OCI-LY1 (cell line): ENCODE data around the gene ARHGEF40.

Experiments used
- H2AFZ ChIP-seq: fragments of 200-600 bp; sonication (generic), shearing (Covaris generic); 2 replicates; pipeline ENCODE4 v1.6.0; 2014; ENCODE audit warnings: antibody characterized with exemption, mild to moderate bottlenecking, low read length
- H3F3A ChIP-seq: fragments of 200-600 bp; sonication (generic), shearing (Covaris generic); 2 replicates; pipeline ENCODE4 v1.6.0; 2014; ENCODE audit warnings: mild to moderate bottlenecking, antibody characterized with exemption, low read length, moderate library complexity; ENCODE audit not compliant: insufficient read depth
- H3K27ac ChIP-seq: fragments of 200-600 bp; sonication (generic); 2 replicates; pipeline ENCODE4 v1.5.1; 2014; ENCODE audit warnings: low read length, mixed run types, mild to moderate bottlenecking, low read depth; ENCODE audit not compliant: poor library complexity, severe bottlenecking
- H3K27me3 ChIP-seq: fragments of 200-600 bp; sonication (generic); 2 replicates; pipeline ENCODE4 v1.6.0; 2014; ENCODE audit warnings: antibody characterized with exemption, mild to moderate bottlenecking, low read length, moderate library complexity; ENCODE audit not compliant: insufficient read depth
- H3K36me3 ChIP-seq: fragments of 200-600 bp; sonication (generic); 2 replicates; pipeline ENCODE4 v1.6.1; 2014; ENCODE audit warnings: mild to moderate bottlenecking, antibody characterized with exemption, low read length, moderate library complexity, mixed read lengths; ENCODE audit not compliant: insufficient read depth
- H3K4me1 ChIP-seq: fragments of 200-600 bp; sonication (generic); 2 replicates; pipeline ENCODE4 v1.5.1; 2014; ENCODE audit warnings: mild to moderate bottlenecking, low read length, moderate library complexity; ENCODE audit not compliant: insufficient read depth, severe bottlenecking
- H3K4me2 ChIP-seq: fragments of 200-600 bp; sonication (generic), shearing (Covaris generic); 2 replicates; pipeline ENCODE4 v1.6.1; 2014; ENCODE audit warnings: low read length
- H3K4me3 ChIP-seq: fragments of 200-600 bp; sonication (generic); 2 replicates; pipeline ENCODE4 v1.5.1; 2014; ENCODE audit warnings: low read length, low read depth, mild to moderate bottlenecking, mixed read lengths; ENCODE audit not compliant: poor library complexity, severe bottlenecking
- H3K79me2 ChIP-seq: fragments of 200-600 bp; shearing (Covaris generic); 2 replicates; pipeline ENCODE4 v1.6.1; 2016; ENCODE audit warnings: mixed run types, low read length, mixed read lengths; ENCODE audit not compliant: insufficient read depth
- H3K9ac ChIP-seq: fragments of 200-600 bp; sonication (generic), shearing (Covaris generic); 2 replicates; pipeline ENCODE4 v1.6.1; 2014; ENCODE audit warnings: mild to moderate bottlenecking, low read length, mixed read lengths
- H3K9me2 ChIP-seq: fragments of 200-600 bp; sonication (generic), shearing (Covaris generic); 2 replicates; pipeline ENCODE4 v1.6.1; 2014; ENCODE audit warnings: low read depth, mild to moderate bottlenecking, low read length, mixed read lengths
- H3K9me3 ChIP-seq: fragments of 200-600 bp; shearing (Covaris generic); 2 replicates; pipeline ENCODE4 v1.6.1; 2014; ENCODE audit warnings: low read length, mixed read lengths
- H4K20me1 ChIP-seq: fragments of 200-600 bp; sonication (generic), shearing (Covaris generic); 2 replicates; pipeline ENCODE4 v1.6.0; 2016; ENCODE audit warnings: mild to moderate bottlenecking, low read length; ENCODE audit not compliant: insufficient read depth
- EZH2 ChIP-seq: fragments of 200-600 bp; sonication (generic), shearing (Covaris generic); IDR thresholded peaks from 2 replicates; pipeline ENCODE4 v1.8.0; 2017; ENCODE audit warnings: borderline replicate concordance, mixed run types, mild to moderate bottlenecking, antibody characterized with exemption, low read length, moderate library complexity, mixed read lengths
- TF ChIP-seq, protein P1 (sequence below): fragments of 200-600 bp; sonication (generic), shearing (Covaris generic); IDR thresholded peaks from 2 replicates; pipeline ENCODE4 v1.5.1; 2017; ENCODE audit warnings: mild to moderate bottlenecking, antibody characterized with exemption, low read length, moderate library complexity, mixed read lengths

The ARHGEF40 gene

DNA sequence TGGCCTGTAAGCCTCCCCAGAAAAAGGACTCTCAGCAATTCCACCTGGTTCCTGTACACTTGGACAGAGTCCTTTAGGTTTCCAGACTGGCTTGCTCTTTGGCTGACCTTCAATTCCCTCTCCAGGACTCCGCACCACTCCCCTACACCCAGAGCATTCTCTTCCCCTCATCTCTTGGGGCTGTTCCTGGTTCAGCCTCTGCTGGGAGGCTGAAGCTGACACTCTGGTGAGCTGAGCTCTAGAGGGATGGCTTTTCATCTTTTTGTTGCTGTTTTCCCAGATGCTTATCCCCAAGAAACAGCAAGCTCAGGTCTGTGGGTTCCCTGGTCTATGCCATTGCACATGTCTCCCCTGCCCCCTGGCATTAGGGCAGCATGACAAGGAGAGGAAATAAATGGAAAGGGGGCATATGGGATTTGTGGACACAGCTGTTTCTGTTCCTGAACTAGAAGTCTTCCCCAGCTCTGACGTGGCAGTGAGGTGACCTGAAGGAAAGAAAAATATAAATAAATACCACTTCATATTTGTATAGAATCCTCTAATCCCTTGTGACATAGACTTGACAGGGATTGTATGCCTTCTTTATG, 26.6 kb upstream of the ARHGEF40 start:
- H2AFZ ChIP-seq = no peak overlapping the region
- H3K79me2 ChIP-seq = no peaks in the 10 kb centered on the region
- H3K9ac ChIP-seq = no peak overlapping the region
- no peaks in the 10 kb centered on the region for H3K4me1 ChIP-seq
- TF ChIP-seq, protein P1, sequence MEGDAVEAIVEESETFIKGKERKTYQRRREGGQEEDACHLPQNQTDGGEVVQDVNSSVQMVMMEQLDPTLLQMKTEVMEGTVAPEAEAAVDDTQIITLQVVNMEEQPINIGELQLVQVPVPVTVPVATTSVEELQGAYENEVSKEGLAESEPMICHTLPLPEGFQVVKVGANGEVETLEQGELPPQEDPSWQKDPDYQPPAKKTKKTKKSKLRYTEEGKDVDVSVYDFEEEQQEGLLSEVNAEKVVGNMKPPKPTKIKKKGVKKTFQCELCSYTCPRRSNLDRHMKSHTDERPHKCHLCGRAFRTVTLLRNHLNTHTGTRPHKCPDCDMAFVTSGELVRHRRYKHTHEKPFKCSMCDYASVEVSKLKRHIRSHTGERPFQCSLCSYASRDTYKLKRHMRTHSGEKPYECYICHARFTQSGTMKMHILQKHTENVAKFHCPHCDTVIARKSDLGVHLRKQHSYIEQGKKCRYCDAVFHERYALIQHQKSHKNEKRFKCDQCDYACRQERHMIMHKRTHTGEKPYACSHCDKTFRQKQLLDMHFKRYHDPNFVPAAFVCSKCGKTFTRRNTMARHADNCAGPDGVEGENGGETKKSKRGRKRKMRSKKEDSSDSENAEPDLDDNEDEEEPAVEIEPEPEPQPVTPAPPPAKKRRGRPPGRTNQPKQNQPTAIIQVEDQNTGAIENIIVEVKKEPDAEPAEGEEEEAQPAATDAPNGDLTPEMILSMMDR = no peak
- no peak for TF ChIP-seq EZH2
- H4K20me1 ChIP-seq = no peaks in the 10 kb centered on the region
- H3K4me3 ChIP-seq = no peak overlapping the region
- no peaks in the 10 kb centered on the region for H3F3A ChIP-seq
- H3K9me3 ChIP-seq = no peaks in the 10 kb centered on the region
- no peak overlapping the region for H3K27ac ChIP-seq
- no peaks in the 10 kb centered on the region; the same call in 1 of the 2 replicates for H3K27me3 ChIP-seq
- no peaks in the 10 kb centered on the region for H3K36me3 ChIP-seq
- no peak overlapping the region for H3K4me2 ChIP-seq
- no peaks in the 10 kb centered on the region for H3K9me2 ChIP-seq

DNA sequence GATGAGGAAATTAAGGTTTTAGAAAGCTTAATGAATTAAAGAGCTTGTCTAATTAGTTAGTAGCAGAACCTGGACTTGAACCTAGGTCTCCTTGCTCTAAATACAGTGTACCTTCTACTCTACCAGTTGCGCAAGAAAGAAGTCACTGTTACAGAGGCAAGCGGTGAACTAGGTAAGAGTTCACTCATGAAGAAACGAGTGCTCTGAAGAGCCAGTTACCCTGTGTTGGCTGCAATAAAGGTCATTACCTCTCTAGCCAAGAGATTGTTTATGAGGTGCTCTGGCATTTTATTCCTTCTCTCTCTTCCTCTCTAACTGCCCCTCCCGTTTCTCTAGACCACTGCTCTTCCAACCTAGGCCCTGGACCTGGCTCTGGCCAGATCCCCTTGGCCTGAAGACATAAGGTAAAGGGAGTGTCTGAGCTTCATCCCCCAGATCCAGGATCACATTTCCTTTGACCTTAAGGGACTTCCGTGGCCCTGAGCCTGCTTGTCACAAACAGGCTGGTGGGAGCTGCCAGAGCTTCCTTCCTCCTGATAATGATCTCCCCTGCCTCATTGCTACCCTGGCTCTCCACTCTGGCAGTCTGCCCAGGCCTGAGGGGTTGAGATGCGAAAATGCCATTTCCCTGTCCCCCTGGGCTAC, 26.0 kb upstream of the ARHGEF40 start:
- H3K4me2 ChIP-seq = no peak overlapping the region
- no peaks in the 10 kb centered on the region for H3K9me3 ChIP-seq
- no peaks in the 10 kb centered on the region for H3F3A ChIP-seq
- H2AFZ ChIP-seq = no peak overlapping the region
- H3K27ac ChIP-seq = no peak overlapping the region
- no peaks in the 10 kb centered on the region for H4K20me1 ChIP-seq
- H3K4me3 ChIP-seq = no peak overlapping the region
- H3K27me3 ChIP-seq = no peaks in the 10 kb centered on the region; the same call in 1 of the 2 replicates
- H3K9ac ChIP-seq = no peak overlapping the region
- H3K36me3 ChIP-seq = no peaks in the 10 kb centered on the region
- TF ChIP-seq EZH2 = no peak
- TF ChIP-seq, protein P1 = no peak
- no peaks in the 10 kb centered on the region for H3K9me2 ChIP-seq
- H3K4me1 ChIP-seq = no peaks in the 10 kb centered on the region
- no peaks in the 10 kb centered on the region for H3K79me2 ChIP-seq

DNA sequence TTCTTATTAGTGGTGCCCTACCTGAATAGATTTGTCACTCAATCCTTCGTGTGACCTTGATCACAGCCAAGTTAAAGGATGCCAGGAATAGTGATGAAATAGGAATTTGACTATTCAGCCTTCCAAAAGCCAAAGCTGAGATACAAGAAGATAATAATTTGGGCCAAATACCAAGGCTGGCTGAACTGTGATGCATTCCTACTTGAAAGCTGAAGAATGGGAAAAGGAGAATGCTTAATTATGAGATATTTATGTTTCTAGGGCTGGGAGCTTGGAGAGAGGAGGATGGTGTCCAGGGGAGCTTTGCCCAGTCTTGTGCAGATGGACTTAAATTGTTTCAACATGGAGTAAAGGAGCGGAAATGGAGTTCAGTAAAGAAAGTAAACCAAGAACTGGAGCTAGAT, 22.7 kb upstream of the ARHGEF40 start:
- no peak overlapping the region for H3K4me3 ChIP-seq
- no peaks in the 10 kb centered on the region for H3K36me3 ChIP-seq
- H3K27me3 ChIP-seq = peaks cover 3% of the 10 kb centered on the region; the same call in 1 of the 2 replicates
- no peaks in the 10 kb centered on the region for H3K4me1 ChIP-seq
- H3F3A ChIP-seq = no peaks in the 10 kb centered on the region
- no peak overlapping the region for H3K4me2 ChIP-seq
- no peaks in the 10 kb centered on the region for H3K79me2 ChIP-seq
- TF ChIP-seq, protein P1 = no peak
- TF ChIP-seq EZH2 = no peak
- H3K9ac ChIP-seq = no peak overlapping the region
- H3K9me2 ChIP-seq = no peaks in the 10 kb centered on the region
- H2AFZ ChIP-seq = no peak overlapping the region
- H4K20me1 ChIP-seq = no peaks in the 10 kb centered on the region
- H3K27ac ChIP-seq = no peak overlapping the region
- H3K9me3 ChIP-seq = no peaks in the 10 kb centered on the region
